ENCODE measurements around the gene COPS7B. TPM values are rescaled to one million over a fixed set of nuclear protein-coding genes. Genes with fewer than 3 reads are reported as not detected.

COPS7B gene
- total and polyA plus RNA-seq, 4 donors = 8.7 to 13.5 (median 10.3) TPM

- WGBS = 82% methylated on average over 10 of the region's 10 CpGs
- H3K9ac ChIP-seq (ENCODE audit: low read depth in 1 of 2, low read length in 2 of 2) = no peak overlapping the region
- TF ChIP-seq SP1 (IDR thresholded peaks at IDR 0.05) (no peak), FOXA2 (IDR thresholded peaks at IDR 0.05) (no peak), FOXA1 (IDR thresholded peaks at IDR 0.05) (no peak), RXRA (IDR thresholded peaks at IDR 0.05) (no peak), JUND (IDR thresholded peaks at IDR 0.05) (no peak), GABPA (IDR thresholded peaks at IDR 0.05 in 1 of 2, conservative IDR thresholded peaks at IDR 0.05 in 1 of 2) (no peak), HNF4A (conservative IDR thresholded peaks at IDR 0.05) (no peak), NR2F2 (IDR thresholded peaks at IDR 0.05) (no peak)
- H3K9me3 ChIP-seq (ENCODE audit: control insufficient read depth in 4 of 4, low read length in 3 of 4) = no peaks in the 10 kb centered on the region
- DNase-seq (ENCODE audit: low spot score) = no peak
- no peaks in the 10 kb centered on the region for H3K4me1 ChIP-seq (ENCODE audit: control insufficient read depth in 4 of 4, insufficient read depth in 4 of 4, low read length in 3 of 4)
- H3K27ac ChIP-seq (ENCODE audit: low read depth in 1 of 2, low read length in 2 of 2) = no peak overlapping the region
- H3K4me3 ChIP-seq (ENCODE audit: low read depth in 1 of 3, low read length in 3 of 3) = no peak overlapping the region
- H3K36me3 ChIP-seq (ENCODE audit: control insufficient read depth in 4 of 4, insufficient read depth in 3 of 4, low read depth in 1 of 4, low read length in 3 of 4) = no peaks in the 10 kb centered on the region
- H3K27me3 ChIP-seq (ENCODE audit: control insufficient read depth in 4 of 4, insufficient read depth in 4 of 4, low read length in 3 of 4) = no peaks in the 10 kb centered on the region
These were observed 66.9 kb downstream of the COPS7B start for GRCh38 chr2:231853105-231853504.

- Histone ChIP-seq H3K27me3 (ENCODE audit: control insufficient read depth in 4 of 4, insufficient read depth in 4 of 4, low read length in 3 of 4) (no peaks in the 10 kb centered on the region), H3K4me3 (ENCODE audit: low read depth in 1 of 3, low read length in 3 of 3) (no peak overlapping the region), H3K36me3 (ENCODE audit: control insufficient read depth in 4 of 4, insufficient read depth in 3 of 4, low read depth in 1 of 4, low read length in 3 of 4) (no peaks in the 10 kb centered on the region), H3K9ac (ENCODE audit: low read depth in 1 of 2, low read length in 2 of 2) (no peak overlapping the region), H3K9me3 (ENCODE audit: control insufficient read depth in 4 of 4, low read length in 3 of 4) (no peaks in the 10 kb centered on the region), H3K27ac (ENCODE audit: low read depth in 1 of 2, low read length in 2 of 2) (no peak overlapping the region), H3K4me1 (ENCODE audit: control insufficient read depth in 4 of 4, insufficient read depth in 4 of 4, low read length in 3 of 4) (no peaks in the 10 kb centered on the region)
- 78% methylated on average over 9 of the region's 9 CpGs for WGBS
- no peak for DNase-seq (ENCODE audit: low spot score)
- no peak for TF ChIP-seq ATF3 (IDR thresholded peaks at IDR 0.05)
- no peak for TF ChIP-seq RXRA (IDR thresholded peaks at IDR 0.05)
- TF ChIP-seq ZBTB33 (IDR thresholded peaks at IDR 0.05) = no peak
- no peak for TF ChIP-seq MAX (IDR thresholded peaks at IDR 0.05)
- TF ChIP-seq FOXA1 (IDR thresholded peaks at IDR 0.05) = no peak
- no peak for TF ChIP-seq REST (IDR thresholded peaks at IDR 0.05)
These were observed 68.4 kb downstream of the COPS7B start for GRCh38 chr2:231854616-231855125.

GRCh38 chr2:231856959-231857358 lies 70.7 kb downstream of the COPS7B start:
- 63% methylated on average over 6 of the region's 6 CpGs for WGBS
- Histone ChIP-seq H3K9me3 (ENCODE audit: control insufficient read depth in 4 of 4, low read length in 3 of 4) (no peaks in the 10 kb centered on the region), H3K9ac (ENCODE audit: low read depth in 1 of 2, low read length in 2 of 2) (no peak overlapping the region), H3K4me1 (ENCODE audit: control insufficient read depth in 4 of 4, insufficient read depth in 4 of 4, low read length in 3 of 4) (no peaks in the 10 kb centered on the region), H3K4me3 (ENCODE audit: low read depth in 1 of 3, low read length in 3 of 3) (no peak overlapping the region), H3K27me3 (ENCODE audit: control insufficient read depth in 4 of 4, insufficient read depth in 4 of 4, low read length in 3 of 4) (no peaks in the 10 kb centered on the region), H3K27ac (ENCODE audit: low read depth in 1 of 2, low read length in 2 of 2) (no peak overlapping the region), H3K36me3 (ENCODE audit: control insufficient read depth in 4 of 4, insufficient read depth in 3 of 4, low read depth in 1 of 4, low read length in 3 of 4) (no peaks in the 10 kb centered on the region)
- DNase-seq (ENCODE audit: low spot score) = no peak
- TF ChIP-seq JUND (IDR thresholded peaks at IDR 0.05) = no peak
- no peak for TF ChIP-seq TAF1 (conservative IDR thresholded peaks at IDR 0.05)
- no peak for TF ChIP-seq GABPA (IDR thresholded peaks at IDR 0.05 in 1 of 2, conservative IDR thresholded peaks at IDR 0.05 in 1 of 2)
- TF ChIP-seq ZBTB33 (IDR thresholded peaks at IDR 0.05) = no peak
- no peak for TF ChIP-seq REST (IDR thresholded peaks at IDR 0.05)
